Neural progenitor cell (in vitro differentiated cells): Measurements from ENCODE around the gene SGTA. TPM values are rescaled to one million over a fixed set of nuclear protein-coding genes. Genes with fewer than 3 reads are reported as not detected.

Experiments used
- DNase-seq: peaks from one replicate; pipeline ENCODE4 v3.0.0-alpha.2; 2016; ENCODE audit warnings: low spot score
- H2AFZ ChIP-seq: fragments of 200-600 bp; sonication (generic); replicated peaks from 2 replicates; pipeline ENCODE4 v1.6.1; 2016; ENCODE audit warnings: antibody characterized with exemption
- H3F3A ChIP-seq: fragments of 200-600 bp; sonication (generic); 2 replicates; pipeline ENCODE4 v1.6.1; 2016; ENCODE audit warnings: antibody characterized with exemption, low read depth
- H3K27ac ChIP-seq: fragments of 200-600 bp; sonication (generic); 2 replicates; pipeline ENCODE4 v1.5.1; 2016; ENCODE audit warnings: mild to moderate bottlenecking
- H3K27me3 ChIP-seq: fragments of 200-600 bp; sonication (generic); 2 replicates; pipeline ENCODE4 v1.6.1; 2016; ENCODE audit warnings: mild to moderate bottlenecking, moderate library complexity
- H3K36me3 ChIP-seq: fragments of 200-600 bp; sonication (generic); 2 replicates; pipeline ENCODE4 v1.5.1; 2016
- H3K4me1 ChIP-seq: fragments of 200-600 bp; sonication (generic); 2 replicates; pipeline ENCODE4 v1.6.1; 2016; ENCODE audit warnings: mixed run types
- H3K4me2 ChIP-seq: fragments of 200-600 bp; sonication (generic); 2 replicates; pipeline ENCODE4 v1.6.1; 2016
- H3K4me3 ChIP-seq: fragments of 200-600 bp; sonication (generic); 2 replicates; pipeline ENCODE4 v1.5.1; 2016
- H3K79me2 ChIP-seq: fragments of 200-600 bp; sonication (generic); 2 replicates; pipeline ENCODE4 v1.6.1; 2016; ENCODE audit warnings: low read depth
- H3K9ac ChIP-seq: fragments of 200-600 bp; sonication (generic); 2 replicates; pipeline ENCODE4 v1.6.1; 2016
- H3K9me3 ChIP-seq: fragments of 200-600 bp; sonication (generic); 2 replicates; pipeline ENCODE4 v1.5.1; 2016; ENCODE audit warnings: low read depth
- H4K20me1 ChIP-seq: fragments of 200-600 bp; sonication (generic); 2 replicates; pipeline ENCODE4 v1.6.1; 2016; ENCODE audit warnings: low read depth
- H3K27ac Mint-ChIP-seq: 3 replicates; pipeline ENCODE4 v1.8.0; 2021; ENCODE audit warnings: mixed read lengths
- H3K27me3 Mint-ChIP-seq: 2 replicates; pipeline ENCODE4 v1.8.0; 2022; ENCODE audit warnings: low read depth, mild to moderate bottlenecking, inconsistent platforms, moderate library complexity, mixed read lengths; ENCODE audit not compliant: insufficient read depth
- H3K36me3 Mint-ChIP-seq: 3 replicates; pipeline ENCODE4 v1.8.0; 2021; ENCODE audit warnings: mixed read lengths
- H3K4me1 Mint-ChIP-seq: 3 replicates; pipeline ENCODE4 v1.8.0; 2021; ENCODE audit warnings: mixed read lengths
- H3K4me3 Mint-ChIP-seq: 3 replicates; pipeline ENCODE4 v1.8.0; 2021; ENCODE audit warnings: mild to moderate bottlenecking, moderate library complexity, mixed read lengths
- H3K9me3 Mint-ChIP-seq: 3 replicates; pipeline ENCODE4 v1.8.0; 2020; ENCODE audit warnings: mixed read lengths
- EZH2 ChIP-seq: fragments of 200-600 bp; sonication (generic); IDR thresholded peaks from 2 replicates; pipeline ENCODE4 v1.6.1; 2017; ENCODE audit warnings: antibody characterized with exemption, mild to moderate bottlenecking, moderate library complexity
- EZH2phosphoT487 ChIP-seq: fragments of 200-600 bp; sonication (generic); IDR thresholded peaks from 2 replicates; pipeline ENCODE4 v1.6.1; 2017; ENCODE audit warnings: antibody characterized with exemption
- total RNA-seq: library from RNA; depleted of rRNA; stranded (reverse); fragments of >200 nt; gene quantifications from 2 replicates; pipeline ENCODE4 v1.2.3, GENCODE V29; 2015; ENCODE audit warnings: low replicate concordance
- TF ChIP-seq, protein P1 (sequence below): fragments of 200-600 bp; sonication (generic); IDR thresholded peaks from 2 replicates; pipeline ENCODE4 v1.5.1; 2017; ENCODE audit warnings: antibody characterized with exemption, mild to moderate bottlenecking

SGTA gene
- total RNA-seq, 1 donor from 2014 or later = 30.9 TPM

DNA sequence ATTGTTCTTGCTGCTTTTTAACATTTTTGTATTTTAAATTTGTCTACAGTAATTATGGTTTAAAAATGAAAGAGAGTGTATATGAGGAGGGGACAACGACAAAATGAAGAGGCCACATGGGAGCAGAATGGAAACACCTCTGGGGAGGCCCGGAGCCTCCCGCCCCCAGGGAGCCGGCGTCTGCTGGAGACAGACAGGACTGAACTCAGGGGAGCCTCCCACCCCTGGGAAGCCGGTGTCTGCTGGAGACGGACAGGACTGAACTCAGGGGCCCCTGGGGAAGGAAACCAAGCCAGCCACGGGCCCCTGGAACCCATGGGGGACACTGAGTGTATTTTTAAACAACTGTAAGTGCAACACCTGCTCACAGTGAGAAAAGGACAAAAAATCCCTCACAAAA is 26.6 kb downstream of the SGTA start:
- H3K27me3 Mint-ChIP-seq = peaks cover 2% of the 10 kb centered on the region
- TF ChIP-seq EZH2phosphoT487 (no peak), EZH2 (no peak)
- TF ChIP-seq, protein P1, sequence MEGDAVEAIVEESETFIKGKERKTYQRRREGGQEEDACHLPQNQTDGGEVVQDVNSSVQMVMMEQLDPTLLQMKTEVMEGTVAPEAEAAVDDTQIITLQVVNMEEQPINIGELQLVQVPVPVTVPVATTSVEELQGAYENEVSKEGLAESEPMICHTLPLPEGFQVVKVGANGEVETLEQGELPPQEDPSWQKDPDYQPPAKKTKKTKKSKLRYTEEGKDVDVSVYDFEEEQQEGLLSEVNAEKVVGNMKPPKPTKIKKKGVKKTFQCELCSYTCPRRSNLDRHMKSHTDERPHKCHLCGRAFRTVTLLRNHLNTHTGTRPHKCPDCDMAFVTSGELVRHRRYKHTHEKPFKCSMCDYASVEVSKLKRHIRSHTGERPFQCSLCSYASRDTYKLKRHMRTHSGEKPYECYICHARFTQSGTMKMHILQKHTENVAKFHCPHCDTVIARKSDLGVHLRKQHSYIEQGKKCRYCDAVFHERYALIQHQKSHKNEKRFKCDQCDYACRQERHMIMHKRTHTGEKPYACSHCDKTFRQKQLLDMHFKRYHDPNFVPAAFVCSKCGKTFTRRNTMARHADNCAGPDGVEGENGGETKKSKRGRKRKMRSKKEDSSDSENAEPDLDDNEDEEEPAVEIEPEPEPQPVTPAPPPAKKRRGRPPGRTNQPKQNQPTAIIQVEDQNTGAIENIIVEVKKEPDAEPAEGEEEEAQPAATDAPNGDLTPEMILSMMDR = no peak
- Histone ChIP-seq H2AFZ (no peak overlapping the region), H4K20me1 (no peaks in the 10 kb centered on the region), H3K36me3 (no peaks in the 10 kb centered on the region), H3K79me2 (no peaks in the 10 kb centered on the region), H3K4me1 (no peaks in the 10 kb centered on the region), H3F3A (no peaks in the 10 kb centered on the region), H3K27ac (no peak overlapping the region), H3K4me2 (no peak overlapping the region), H3K27me3 (no peaks in the 10 kb centered on the region), H3K4me3 (no peak overlapping the region), H3K9me3 (no peaks in the 10 kb centered on the region), H3K9ac (no peak overlapping the region)
- no peak overlapping the region for H3K4me3 Mint-ChIP-seq
- peaks cover 17% of the 10 kb centered on the region for H3K36me3 Mint-ChIP-seq
- no peak for DNase-seq
- H3K9me3 Mint-ChIP-seq = no peaks in the 10 kb centered on the region
- no peak overlapping the region for H3K27ac Mint-ChIP-seq
- H3K4me1 Mint-ChIP-seq = no peaks in the 10 kb centered on the region

- H3K27ac ChIP-seq = no peak overlapping the region
- H3K4me1 ChIP-seq = no peaks in the 10 kb centered on the region
- Mint-ChIP-seq H3K27ac (no peak overlapping the region), H3K4me3 (no peak overlapping the region), H3K27me3 (peaks cover 2% of the 10 kb centered on the region), H3K4me1 (no peaks in the 10 kb centered on the region), H3K36me3 (peaks cover 17% of the 10 kb centered on the region), H3K9me3 (no peaks in the 10 kb centered on the region)
- no peaks in the 10 kb centered on the region for H3K9me3 ChIP-seq
- no peaks in the 10 kb centered on the region for H3F3A ChIP-seq
- TF ChIP-seq, protein P1 = no peak
- no peak for TF ChIP-seq EZH2phosphoT487
- no peak for TF ChIP-seq EZH2
- DNase-seq = no peak
- H3K9ac ChIP-seq = no peak overlapping the region
- no peaks in the 10 kb centered on the region for H3K27me3 ChIP-seq
- H3K4me3 ChIP-seq = no peak overlapping the region
- no peak overlapping the region for H2AFZ ChIP-seq
- no peaks in the 10 kb centered on the region for H3K79me2 ChIP-seq
- H4K20me1 ChIP-seq = no peaks in the 10 kb centered on the region
- H3K4me2 ChIP-seq = no peak overlapping the region
- no peaks in the 10 kb centered on the region for H3K36me3 ChIP-seq
These were observed 27.3 kb downstream of the SGTA start for GRCh38 chr19:2755811-2756210.

DNA sequence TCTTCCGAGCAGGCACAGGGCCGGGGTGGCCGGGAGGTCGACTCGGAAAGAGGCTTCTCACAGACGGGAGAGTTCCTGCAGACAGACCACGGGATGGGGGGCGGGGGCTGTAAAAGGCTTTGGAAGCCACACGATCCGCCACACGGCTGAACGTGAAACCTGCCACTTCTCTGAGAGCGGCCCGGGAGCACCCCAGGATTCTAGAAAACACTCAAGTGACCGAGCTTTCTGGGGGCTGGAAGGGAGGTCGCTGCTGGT is 27.7 kb downstream of the SGTA start:
- H3K27ac Mint-ChIP-seq = no peak overlapping the region
- H3K36me3 ChIP-seq = no peaks in the 10 kb centered on the region

More for the DNA sequence above, 27.7 kb downstream of the SGTA start:
- H3K4me3 Mint-ChIP-seq = no peak overlapping the region
- no peaks in the 10 kb centered on the region for H3K27me3 ChIP-seq
- H3F3A ChIP-seq = no peaks in the 10 kb centered on the region
- peaks cover 2% of the 10 kb centered on the region for H3K27me3 Mint-ChIP-seq
- H3K9me3 ChIP-seq = no peaks in the 10 kb centered on the region
- H3K79me2 ChIP-seq = no peaks in the 10 kb centered on the region
- no peak overlapping the region for H3K9ac ChIP-seq
- no peak overlapping the region for H2AFZ ChIP-seq
- peaks cover 17% of the 10 kb centered on the region for H3K36me3 Mint-ChIP-seq
- H3K4me1 ChIP-seq = no peaks in the 10 kb centered on the region
- no peak for DNase-seq
- H3K4me2 ChIP-seq = no peak overlapping the region
- H3K4me3 ChIP-seq = no peak overlapping the region
- TF ChIP-seq, protein P1 = no peak
- TF ChIP-seq EZH2 (no peak), EZH2phosphoT487 (no peak)
- H4K20me1 ChIP-seq = no peaks in the 10 kb centered on the region
- H3K9me3 Mint-ChIP-seq = no peaks in the 10 kb centered on the region
- H3K27ac ChIP-seq = no peak overlapping the region
- H3K4me1 Mint-ChIP-seq = no peaks in the 10 kb centered on the region
